ENCODE results near the gene BIRC6.
"Not testable (repeated sequence)": the region's sequence is repeated elsewhere in the genome, so short reads cannot be mapped to it uniquely, and the experiment has no call there.

The BIRC6 gene

DNA sequence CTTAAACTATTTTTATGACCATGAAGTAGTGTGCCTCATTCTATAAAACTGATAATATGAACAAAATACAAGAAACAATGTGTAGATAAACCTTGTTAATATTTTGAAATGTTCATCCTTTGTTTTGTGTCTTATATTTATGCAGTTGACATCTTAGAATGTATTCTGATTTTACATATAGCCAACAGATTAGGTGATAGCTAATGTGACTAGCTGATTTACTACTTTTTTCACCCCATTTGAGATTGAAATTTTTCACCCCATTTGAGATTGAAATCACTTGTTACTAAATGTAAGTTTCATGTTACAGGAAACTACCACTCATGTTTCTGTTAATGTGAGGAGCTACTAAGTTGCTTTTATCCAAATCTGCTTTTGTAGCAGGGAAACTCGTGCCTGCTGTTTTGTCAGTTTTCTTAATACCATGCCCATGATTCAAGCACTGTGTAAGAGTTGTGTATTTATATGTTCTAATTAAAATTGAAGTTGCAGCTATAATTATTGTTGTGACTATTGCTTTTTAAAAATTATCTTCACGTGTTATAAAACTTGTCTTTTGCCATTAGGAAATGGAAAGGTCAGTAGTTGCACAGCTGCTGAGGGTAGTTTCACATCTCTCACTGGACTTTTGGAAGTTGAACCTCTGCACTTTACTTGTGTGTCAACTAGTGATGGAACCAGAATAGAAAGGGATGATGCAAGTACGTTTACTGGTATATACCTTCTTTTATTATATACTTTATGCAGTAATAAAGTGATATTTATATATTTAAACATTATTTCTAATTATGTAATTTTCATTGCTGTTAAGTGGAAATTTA lies 96.6 kb downstream of the BIRC6 start:
- no peak for DNase-seq

DNA sequence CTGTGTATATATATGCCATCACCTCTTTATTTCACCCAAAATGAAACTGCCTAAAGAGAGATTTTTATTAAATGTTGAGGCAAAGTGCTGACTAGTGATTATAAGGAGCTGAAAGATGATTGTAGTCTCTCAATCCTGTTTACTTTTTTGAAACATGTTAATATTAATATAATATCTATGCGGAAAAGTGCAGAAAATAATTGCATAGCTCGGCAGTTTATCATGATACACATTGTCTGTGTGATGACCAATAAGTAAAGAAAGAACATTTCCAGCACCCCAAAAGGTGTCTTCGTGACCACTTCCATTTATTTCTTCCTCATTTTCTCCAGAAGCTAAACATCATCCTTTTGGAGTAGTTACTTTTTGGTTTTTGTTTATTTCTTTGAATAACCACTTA lies 99.0 kb downstream of the BIRC6 start:
- DNase-seq, result no peak

DNA sequence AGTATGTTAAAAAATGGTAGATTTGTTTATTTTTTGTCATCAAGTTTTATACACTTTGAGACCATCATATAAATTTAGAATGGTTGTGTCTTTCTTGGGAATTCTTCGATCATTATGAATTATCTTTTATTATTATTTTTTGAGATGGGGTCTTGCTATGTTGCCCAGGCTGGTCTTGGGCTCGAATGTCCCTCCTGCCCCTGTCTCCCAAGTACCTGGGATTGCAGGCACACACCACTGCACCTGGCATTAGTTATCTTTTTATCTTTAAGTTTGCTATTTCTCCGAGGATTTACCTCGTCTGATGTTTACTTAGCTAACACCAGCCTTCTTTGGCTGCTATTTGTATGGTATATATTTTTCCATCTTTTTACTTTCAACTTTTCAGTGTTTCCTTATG lies 100.0 kb downstream of the BIRC6 start:
- DNase-seq, result no peak

DNA sequence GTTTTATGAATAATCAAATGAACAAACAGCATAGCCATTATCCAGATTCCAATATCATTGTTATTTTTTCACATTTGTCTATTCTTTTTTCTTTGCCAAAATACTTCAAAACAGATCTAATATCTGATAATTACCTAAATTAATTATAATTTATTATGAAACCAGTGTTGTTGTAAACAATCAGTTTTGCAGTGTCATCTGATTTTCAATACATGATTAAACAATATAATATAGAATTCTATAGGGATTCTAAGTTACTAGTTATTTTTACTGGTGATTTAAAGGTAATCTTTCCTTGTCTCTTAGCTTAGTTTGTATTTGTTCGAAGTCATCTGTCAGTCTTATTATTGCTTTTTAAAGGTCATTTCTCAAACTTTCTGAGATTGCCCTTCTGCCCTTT lies 101.0 kb downstream of the BIRC6 start:
- DNase-seq, result no peak

DNA sequence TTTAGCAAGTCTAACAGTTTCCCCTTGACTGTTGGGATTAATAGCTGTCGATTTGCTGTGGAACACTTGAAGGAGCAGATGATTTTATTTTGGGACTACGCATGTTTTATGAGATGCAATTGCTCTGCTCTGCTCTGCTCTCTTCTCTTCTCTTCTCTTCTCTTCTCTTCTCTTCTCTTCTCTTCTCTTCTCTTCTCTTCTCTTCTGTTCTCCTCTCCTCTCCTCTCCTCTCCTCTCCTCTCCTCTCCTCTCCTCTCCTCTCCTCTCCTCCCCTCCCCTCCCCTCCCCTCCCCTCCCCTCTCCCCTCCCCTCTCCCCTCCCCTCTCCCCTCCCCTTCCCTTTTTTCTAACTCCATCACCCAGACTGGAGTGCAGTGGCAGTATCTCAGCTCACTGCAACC lies 104.0 kb downstream of the BIRC6 start:
- not testable (repeated sequence) for DNase-seq

DNA sequence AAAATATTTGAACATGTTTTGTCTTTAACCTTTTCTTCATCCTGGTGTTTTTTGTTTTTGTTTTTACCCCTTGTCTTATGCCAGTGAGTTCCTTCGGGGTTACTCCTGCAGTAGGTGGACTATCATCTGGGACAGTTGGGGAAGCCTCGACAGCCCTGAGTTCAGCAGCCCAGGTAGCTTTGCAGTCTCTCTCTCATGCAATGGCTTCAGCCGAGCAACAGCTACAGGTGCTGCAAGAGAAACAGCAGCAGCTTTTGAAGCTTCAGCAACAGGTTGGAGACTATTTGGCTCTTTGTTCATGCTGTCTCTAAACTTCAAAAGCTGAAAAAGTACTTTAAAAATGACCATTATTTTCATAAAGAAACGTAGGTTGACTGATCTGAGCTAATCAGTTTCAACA lies 106.3 kb downstream of the BIRC6 start:
- no peak for DNase-seq

DNA sequence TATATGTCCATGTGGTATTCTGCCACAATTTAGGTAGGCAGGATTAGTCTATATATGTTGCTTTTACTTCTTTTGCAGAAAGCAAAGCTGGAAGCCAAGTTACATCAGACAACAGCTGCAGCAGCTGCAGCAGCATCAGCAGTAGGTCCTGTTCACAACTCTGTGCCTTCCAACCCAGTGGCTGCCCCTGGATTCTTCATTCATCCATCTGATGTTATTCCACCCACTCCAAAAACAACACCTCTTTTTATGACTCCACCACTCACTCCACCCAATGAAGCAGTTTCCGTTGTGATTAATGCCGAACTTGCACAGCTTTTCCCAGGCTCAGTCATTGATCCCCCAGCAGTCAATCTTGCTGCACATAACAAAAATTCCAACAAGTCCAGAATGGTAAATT lies 107.6 kb downstream of the BIRC6 start:
- DNase-seq, result no peak

DNA sequence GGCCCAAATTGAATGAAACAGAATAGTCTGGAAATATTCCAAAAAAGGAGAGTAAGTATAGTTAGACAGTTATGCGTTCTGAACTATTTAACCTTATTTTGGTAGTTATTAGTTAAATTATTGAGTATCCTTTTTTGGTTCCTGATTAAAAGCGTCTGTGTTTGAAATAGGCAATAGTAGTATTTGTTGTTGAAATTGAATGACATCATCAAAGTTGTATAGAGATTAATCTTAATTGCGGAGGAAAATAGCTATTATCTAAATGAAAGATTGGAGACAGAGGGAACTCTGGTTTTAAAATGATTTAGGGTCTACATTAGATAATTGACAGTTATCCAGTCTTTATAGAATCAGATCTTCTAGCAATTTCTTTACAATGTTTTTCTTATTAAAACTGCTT lies 115.8 kb downstream of the BIRC6 start:
- no peak for DNase-seq

DNA sequence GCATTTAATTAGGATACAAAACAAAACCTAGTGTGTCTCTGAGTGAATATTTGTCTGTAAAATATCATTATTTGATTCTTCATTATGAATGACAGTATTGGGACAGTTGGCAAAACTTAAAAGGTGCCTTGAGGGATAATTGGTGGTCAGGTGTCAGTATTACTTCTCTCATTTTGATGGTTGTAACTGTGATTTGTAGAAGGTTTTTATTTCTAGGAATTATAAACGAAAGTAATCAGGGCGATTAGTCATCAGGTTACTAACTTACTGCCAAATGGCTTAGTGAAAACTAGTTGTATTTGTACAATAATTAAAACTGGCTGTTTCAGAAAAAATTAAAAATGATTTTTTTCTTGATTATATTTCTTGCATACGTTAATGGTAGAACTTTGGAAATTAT lies 117.6 kb downstream of the BIRC6 start:
- DNase-seq, result no peak

DNA sequence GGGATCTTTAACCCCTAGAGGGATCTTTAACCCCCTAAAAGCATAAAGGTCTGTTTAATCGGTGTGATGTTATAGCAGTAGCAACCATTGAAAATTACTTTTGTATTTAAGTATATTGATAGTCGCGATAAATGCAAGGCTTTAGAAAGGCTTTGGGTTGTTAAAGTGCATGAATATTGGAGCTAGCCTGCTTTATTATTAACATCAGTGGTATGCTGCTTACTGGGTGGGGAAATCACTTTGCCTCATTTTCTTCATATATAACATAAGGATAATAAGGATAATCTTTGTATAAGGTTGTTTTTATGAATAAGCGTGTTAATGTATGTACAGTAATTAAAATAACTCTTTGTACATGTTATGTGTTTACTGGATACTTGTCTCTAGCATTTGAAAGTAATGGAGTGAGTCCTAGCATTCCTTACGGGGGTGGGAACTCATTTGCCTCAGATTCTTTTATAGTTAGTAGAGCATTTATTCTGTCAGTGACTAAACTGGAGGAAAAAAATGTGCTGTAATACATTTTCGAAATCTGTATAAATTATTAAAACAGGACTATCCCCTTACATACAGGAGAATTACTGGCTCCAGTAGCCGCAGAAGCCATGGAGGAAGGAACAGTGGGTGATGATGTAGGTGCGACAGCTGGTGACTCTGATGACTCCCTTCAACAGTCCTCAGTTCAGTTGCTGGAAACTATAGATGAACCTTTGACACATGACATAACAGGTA lies 122.2 kb downstream of the BIRC6 start:
- no peak for DNase-seq

DNA sequence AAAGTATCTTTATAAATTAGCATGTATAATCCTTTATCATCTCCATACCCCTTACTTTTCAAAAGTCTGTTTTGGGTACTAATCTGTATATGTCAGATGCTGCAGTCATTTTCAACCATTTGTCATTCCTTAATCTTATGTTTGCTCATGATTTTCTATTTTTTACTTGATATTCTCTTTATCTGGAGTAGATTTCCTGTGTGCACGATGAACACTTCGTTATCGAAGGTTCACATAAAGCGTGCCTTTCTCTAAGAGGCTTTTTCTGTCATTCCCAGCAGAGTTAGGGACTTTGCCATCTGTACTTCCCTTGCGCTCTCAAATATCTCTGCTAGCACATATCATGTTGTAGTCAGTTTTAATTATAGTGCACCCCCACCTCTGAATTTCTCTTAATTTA lies 123.2 kb downstream of the BIRC6 start:
- DNase-seq, result no peak

DNA sequence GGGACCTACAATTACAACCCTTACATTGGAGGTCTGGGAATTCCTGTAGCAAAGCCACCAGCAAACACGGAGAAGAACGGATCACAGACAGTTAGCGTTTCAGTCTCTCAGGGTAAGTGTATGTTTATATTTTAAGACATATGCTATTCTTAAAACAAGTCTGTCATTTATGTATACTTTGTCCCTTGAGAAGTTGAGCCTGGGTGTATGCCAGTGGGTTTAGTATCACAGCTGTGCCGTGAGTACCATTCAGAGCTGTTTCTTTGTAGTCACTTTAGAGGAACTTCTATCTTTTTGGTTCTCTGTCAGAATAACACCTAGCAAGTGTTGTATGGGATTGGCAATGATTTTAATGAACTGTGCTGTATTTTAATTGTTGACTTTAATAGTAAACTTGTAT lies 125.6 kb downstream of the BIRC6 start:
- no peak for DNase-seq

DNA sequence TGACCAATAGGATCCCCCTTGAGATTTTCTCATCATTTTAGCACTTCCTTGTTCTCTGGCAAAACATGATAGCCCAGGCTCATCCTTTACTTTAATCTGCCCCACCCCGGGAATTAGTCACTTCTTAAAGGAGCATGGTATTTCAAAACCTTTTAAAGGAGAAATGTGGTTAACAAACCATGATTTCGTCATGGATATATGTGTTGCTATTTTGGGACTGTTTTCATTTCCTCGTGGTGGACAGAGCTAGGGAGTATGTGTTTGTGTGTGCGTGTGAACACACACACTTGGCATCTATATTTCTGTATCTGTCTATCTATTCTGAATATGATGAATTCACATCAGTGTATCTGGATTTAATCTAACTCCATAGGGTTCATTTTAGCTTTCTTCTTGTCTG lies 128.1 kb downstream of the BIRC6 start:
- DNase-seq, result no peak

DNA sequence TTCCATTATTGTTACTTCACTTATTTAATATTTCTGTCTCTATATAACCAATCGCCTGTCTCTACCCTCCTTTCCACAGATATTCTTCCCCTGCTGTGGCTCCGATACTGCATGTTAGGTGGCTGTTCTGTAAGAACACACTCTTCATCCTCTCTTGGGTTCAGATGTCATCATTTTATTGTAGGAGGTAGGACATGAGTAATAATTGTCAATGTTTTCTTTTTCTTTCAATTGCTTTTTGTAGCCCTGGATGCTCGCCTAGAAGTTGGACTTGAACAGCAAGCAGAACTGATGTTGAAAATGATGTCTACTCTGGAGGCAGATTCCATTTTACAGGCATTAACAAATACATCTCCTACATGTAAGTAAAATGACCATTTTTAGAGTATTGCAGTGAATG lies 128.6 kb downstream of the BIRC6 start:
- DNase-seq, result no peak

DNA sequence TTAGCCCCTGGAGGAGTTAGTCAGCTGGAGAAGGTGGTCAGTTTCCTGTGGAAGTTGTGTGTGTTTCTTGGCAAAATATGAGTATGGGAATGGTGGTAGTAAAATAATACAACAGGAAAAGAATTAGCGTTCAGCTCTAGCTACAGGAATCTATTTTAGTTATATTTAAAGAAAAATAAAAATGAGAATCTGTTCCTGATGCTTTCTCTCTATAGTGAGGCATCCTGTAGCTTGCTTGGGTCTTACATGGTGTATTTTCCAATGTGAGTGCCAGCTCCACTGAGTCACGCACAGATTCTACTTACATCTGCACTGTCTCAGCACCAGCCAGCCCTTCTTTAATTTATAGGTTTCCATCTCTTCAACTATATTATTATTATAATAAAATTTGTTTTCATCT lies 132.2 kb downstream of the BIRC6 start:
- no peak for DNase-seq

DNA sequence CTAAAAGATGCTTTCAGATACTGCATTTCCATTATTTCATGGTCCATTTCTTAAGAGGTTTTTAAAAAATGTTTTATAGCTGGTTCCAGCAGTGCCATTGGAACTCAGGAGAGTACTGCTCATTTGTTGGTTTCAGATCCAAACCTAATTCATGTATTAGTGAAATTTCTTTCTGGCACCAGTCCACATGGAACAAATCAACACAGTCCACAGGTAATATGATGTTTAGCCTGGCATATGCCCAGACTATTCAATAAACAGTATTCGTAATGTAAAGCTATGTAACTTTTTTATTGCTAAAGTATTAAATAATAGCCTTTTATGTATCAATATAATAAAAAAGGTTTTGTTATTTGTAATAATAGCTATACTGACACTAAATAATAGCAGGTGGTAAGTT lies 134.5 kb downstream of the BIRC6 start:
- DNase-seq, result no peak

DNA sequence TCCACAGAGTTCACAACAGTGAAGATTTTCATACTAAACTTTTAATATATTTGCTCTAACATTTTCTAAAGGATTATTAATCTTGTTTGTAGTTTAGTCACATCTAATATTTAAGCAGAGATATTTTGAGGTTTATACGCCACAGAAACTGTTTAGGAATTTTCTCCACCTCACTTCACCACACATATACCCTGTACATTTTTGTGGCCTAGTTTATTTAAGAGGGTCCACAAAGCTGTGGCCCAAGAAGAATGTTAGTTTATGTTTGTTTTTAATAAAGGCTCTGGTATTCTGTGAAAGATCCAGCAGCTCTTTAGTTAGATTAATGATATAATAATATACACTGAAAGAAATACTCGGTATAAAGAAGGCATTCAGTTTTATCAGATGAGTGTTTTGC lies 138.3 kb downstream of the BIRC6 start:
- DNase-seq, result no peak

DNA sequence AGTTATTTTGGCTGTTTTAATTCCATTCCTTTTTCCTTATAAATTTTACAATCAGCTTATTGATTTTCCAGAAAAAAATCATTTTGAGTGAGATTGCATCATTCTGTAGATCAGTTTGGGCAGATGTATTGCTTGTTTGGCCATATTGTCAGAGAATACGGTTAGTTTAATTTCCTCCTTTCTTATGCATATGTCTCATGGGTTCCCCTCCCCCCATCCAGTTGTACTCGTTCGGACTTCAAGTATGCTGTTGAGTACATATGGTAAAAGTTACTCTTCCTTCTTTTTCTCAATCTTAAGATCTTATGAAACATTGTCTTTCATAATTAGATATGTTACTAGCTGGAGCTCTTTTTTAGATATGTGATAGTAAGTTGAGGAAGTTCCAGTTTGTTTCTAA lies 139.8 kb downstream of the BIRC6 start:
- DNase-seq, result no peak

DNA sequence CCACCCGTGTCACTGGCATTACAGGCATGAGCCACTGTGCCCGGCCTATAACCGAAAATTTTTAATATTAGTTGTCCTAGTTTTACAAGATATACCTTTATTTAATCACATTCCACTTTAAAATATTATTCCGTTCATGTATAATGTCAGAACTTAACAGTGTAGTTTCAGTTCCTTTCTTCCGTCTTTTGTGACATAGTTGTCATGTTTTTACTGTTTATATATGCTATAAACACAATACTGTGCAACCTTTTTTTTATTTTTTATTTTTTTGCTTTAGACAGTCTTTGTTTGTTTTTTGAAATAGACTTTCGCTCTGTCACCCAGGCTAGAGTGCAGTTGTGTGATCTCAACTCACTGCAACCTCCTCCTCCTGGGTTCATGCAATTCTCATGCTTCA lies 141.5 kb downstream of the BIRC6 start:
- DNase-seq, result no peak

DNA sequence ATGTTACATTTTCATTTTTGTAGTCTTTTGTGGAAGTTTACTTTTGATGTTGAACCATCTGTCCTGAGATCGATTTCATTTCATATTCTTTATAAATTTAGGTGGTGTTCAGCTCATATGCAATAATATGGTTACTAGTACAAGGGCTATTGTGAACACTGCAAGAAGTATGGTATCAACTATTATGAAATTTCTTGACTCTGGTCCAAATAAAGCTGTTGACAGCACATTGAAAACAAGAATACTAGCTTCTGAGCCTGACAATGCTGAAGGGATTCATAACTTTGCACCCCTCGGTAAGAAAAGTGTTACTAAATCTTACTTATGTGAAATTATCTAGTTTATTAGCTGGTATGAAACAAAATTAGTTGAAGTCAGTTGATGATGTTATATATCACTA lies 146.1 kb downstream of the BIRC6 start:
- DNase-seq, result no peak

DNA sequence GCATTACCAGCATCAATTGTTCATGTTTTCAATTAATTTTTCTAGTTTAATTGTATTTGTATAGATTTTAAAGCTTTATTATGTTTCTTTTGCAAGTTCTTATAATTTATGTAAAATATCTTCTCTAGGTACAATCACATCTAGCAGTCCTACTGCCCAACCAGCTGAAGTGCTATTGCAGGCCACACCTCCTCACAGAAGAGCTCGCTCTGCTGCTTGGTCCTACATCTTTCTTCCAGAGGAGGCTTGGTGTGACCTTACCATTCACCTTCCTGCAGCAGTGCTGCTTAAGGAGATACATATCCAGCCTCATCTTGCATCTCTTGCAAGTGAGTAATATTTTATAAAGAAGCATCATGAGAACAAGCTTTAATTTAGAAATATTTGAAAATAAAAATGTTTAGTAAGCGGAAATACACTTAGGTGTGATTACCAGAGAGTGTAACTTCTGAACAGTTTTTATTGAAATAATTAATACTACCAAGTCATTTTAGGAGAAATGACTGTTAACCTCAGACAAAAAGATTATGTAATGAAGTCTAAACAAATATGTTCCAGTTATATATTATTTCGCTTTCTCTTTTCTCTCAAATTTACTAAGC lies 148.2 kb downstream of the BIRC6 start:
- DNase-seq, result no peak

DNA sequence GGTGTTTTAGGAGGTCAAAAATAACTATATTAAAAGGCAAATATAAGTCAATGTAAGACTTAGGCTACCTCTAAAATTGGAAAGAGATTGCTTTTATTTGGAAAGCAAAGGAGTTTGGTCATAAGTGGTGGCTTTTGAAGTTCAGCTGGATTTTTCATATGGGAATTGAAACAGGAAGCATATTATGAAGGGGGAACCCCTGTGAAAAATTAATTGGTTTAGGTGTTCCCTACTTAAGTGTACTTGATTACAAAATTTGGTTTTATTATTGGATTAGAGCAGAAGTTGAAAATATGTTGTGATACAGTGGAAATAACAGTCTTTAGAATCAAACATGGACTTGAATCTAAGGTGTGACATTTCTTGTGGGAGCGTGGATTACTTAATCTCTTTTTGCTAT lies 149.6 kb downstream of the BIRC6 start:
- no peak for DNase-seq

DNA sequence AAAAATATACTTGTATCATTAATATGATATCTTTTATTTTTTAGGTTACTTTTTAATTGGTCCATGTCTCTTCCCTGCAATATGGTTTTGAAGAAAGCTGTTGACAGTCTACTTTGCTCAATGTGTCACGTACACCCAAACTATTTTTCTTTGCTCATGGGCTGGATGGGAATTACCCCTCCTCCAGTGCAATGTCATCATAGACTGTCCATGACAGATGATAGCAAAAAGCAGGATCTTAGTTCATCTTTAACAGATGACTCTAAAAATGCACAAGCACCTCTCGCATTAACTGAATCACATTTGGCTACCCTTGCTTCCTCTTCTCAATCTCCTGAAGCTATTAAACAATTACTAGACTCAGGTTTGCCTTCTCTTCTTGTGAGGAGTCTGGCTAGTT lies 158.1 kb downstream of the BIRC6 start:
- no peak for DNase-seq

DNA sequence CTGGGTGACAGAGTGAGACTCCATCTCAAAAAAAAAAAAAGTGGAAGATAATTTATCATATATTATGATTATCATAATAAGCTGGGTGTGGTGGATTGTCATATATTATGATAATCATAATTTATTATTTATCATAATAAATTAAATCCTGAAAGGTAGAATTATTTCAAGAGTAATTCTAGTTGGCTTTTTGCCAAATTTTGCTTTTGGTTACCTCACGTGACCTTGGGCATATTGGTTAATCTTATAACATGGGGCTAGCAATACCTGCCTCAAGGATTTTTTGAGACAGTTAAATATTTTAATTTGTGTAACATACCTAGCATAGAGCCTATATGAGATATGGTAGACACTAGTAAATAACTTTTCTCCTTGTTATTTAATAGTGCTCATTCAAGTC lies 159.7 kb downstream of the BIRC6 start:
- no peak for DNase-seq

Measured in NCI-H1436 (cell line).